DND-41 (cell line): ENCODE data around the gene DSCAML1.

Experiments used
- ATAC-seq: fragments of 200-7000 bp; cut with Tn5 transposase; 3 replicates; pipeline ENCODE4 v1.9.1; 2021; ENCODE audit warnings: low read depth; ENCODE audit not compliant: insufficient read depth
- DNase-seq: peaks from one replicate; pipeline ENCODE4 v3.0.0-alpha.2; 2020
- H2AFZ ChIP-seq: 2 replicates; pipeline ENCODE4 v1.6.0; 2012; ENCODE audit warnings: low read depth, low read length
- H3K27ac ChIP-seq: 2 replicates; pipeline ENCODE4 v1.5.1; 2012; ENCODE audit warnings: low read length, inconsistent platforms
- H3K27me3 ChIP-seq: fragments of 200-600 bp; sonication (generic); 2 replicates; pipeline ENCODE4 v1.6.0; 2012; ENCODE audit warnings: low read length, mild to moderate bottlenecking, inconsistent platforms; ENCODE audit not compliant: insufficient read depth, poor library complexity
- H3K36me3 ChIP-seq: 2 replicates; pipeline ENCODE4 v1.5.1; 2012; ENCODE audit warnings: low read length, inconsistent platforms; ENCODE audit not compliant: insufficient read depth
- H3K4me1 ChIP-seq: 2 replicates; pipeline ENCODE4 v1.5.1; 2012; ENCODE audit warnings: mild to moderate bottlenecking, low read length; ENCODE audit not compliant: insufficient read depth
- H3K4me2 ChIP-seq: 2 replicates; pipeline ENCODE4 v1.6.0; 2012; ENCODE audit warnings: mild to moderate bottlenecking, moderate library complexity, low read length, inconsistent platforms; ENCODE audit not compliant: insufficient read depth
- H3K4me3 ChIP-seq, 2 experiments: fragments of 200-600 bp in 1 of 2; shearing (Covaris generic) in 1 of 2; 2 replicates each; pipeline ENCODE4 v1.5.1; 2012 to 2016; ENCODE audit warnings: inconsistent platforms in 2 of 2, low read length in 2 of 2, mild to moderate bottlenecking in 2 of 2, low read depth in 1 of 2, moderate library complexity in 1 of 2
- H3K79me2 ChIP-seq: 2 replicates; pipeline ENCODE4 v1.6.0; 2012; ENCODE audit warnings: low read length, inconsistent platforms; ENCODE audit not compliant: insufficient read depth
- H3K9ac ChIP-seq: 2 replicates; pipeline ENCODE4 v1.6.0; 2012; ENCODE audit warnings: low read depth, mild to moderate bottlenecking, inconsistent platforms, low read length, moderate library complexity
- H3K9me3 ChIP-seq: 2 replicates; pipeline ENCODE4 v1.5.1; 2012; ENCODE audit warnings: low read length, moderate library complexity, mild to moderate bottlenecking, inconsistent platforms; ENCODE audit not compliant: insufficient read depth, severe bottlenecking
- H4K20me1 ChIP-seq: 2 replicates; pipeline ENCODE4 v1.6.0; 2012; ENCODE audit warnings: low read length; ENCODE audit not compliant: insufficient read depth
- EZH2 ChIP-seq: IDR thresholded peaks from 3 replicates; pipeline ENCODE4 v1.6.1; 2012; ENCODE audit warnings: borderline replicate concordance, low read depth, mild to moderate bottlenecking, moderate library complexity, low read length, inconsistent platforms; ENCODE audit not compliant: severe bottlenecking
- TF ChIP-seq, protein P1 (sequence below): IDR thresholded peaks from 2 replicates; pipeline ENCODE4 v1.5.1; 2012; ENCODE audit warnings: borderline replicate concordance, low read length, moderate library complexity, mild to moderate bottlenecking; ENCODE audit not compliant: poor library complexity, severe bottlenecking; ENCODE audit errors: extremely low read depth

The DSCAML1 gene

GRCh38 chr11:117544130-117544800 is 252.8 kb downstream of the DSCAML1 start:
- H3K79me2 ChIP-seq = no peaks in the 10 kb centered on the region
- no peaks in the 10 kb centered on the region for H3K4me1 ChIP-seq
- H3K36me3 ChIP-seq = no peaks in the 10 kb centered on the region
- H3K9ac ChIP-seq = no peak overlapping the region
- no peak overlapping the region for H3K27ac ChIP-seq
- no peaks in the 10 kb centered on the region for H3K27me3 ChIP-seq
- peaks cover 15% of the 10 kb centered on the region for H4K20me1 ChIP-seq
- TF ChIP-seq, protein P1, sequence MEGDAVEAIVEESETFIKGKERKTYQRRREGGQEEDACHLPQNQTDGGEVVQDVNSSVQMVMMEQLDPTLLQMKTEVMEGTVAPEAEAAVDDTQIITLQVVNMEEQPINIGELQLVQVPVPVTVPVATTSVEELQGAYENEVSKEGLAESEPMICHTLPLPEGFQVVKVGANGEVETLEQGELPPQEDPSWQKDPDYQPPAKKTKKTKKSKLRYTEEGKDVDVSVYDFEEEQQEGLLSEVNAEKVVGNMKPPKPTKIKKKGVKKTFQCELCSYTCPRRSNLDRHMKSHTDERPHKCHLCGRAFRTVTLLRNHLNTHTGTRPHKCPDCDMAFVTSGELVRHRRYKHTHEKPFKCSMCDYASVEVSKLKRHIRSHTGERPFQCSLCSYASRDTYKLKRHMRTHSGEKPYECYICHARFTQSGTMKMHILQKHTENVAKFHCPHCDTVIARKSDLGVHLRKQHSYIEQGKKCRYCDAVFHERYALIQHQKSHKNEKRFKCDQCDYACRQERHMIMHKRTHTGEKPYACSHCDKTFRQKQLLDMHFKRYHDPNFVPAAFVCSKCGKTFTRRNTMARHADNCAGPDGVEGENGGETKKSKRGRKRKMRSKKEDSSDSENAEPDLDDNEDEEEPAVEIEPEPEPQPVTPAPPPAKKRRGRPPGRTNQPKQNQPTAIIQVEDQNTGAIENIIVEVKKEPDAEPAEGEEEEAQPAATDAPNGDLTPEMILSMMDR = no peak
- TF ChIP-seq EZH2 = no peak
- DNase-seq (no peak), ATAC-seq (no peak)
- H2AFZ ChIP-seq = no peak overlapping the region
- H3K9me3 ChIP-seq = no peaks in the 10 kb centered on the region
- H3K4me3 ChIP-seq = no peak overlapping the region
- no peak overlapping the region for H3K4me2 ChIP-seq

DNA sequence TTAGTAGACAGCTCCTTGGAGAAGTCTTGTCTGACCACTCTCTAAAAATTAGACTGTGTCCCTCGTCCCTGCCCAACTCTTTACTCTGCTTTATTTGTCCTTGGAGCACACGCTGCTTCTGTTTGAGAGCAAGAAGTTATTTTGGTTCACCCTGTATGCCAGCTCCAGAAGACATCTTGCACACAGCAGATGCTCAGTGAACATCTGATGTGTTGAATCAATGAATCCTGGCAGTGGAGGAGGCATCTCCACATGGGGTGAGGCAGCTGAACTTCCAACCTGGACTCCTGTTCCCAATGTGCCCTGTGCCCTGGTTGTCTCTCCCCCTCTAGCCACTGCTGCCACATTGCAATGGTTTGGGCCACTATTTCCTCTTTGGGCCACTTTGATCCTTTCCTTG is 255.8 kb downstream of the DSCAML1 start:
- ATAC-seq = no peak
- no peaks in the 10 kb centered on the region for H3K79me2 ChIP-seq
- H3K9me3 ChIP-seq = no peaks in the 10 kb centered on the region
- H3K4me3 ChIP-seq = no peak overlapping the region
- H2AFZ ChIP-seq = no peak overlapping the region
- H3K4me2 ChIP-seq = no peak overlapping the region
- no peaks in the 10 kb centered on the region for H3K36me3 ChIP-seq
- no peak overlapping the region for H3K9ac ChIP-seq
- peaks cover 11% of the 10 kb centered on the region for H4K20me1 ChIP-seq
- no peaks in the 10 kb centered on the region for H3K4me1 ChIP-seq
- H3K27ac ChIP-seq = no peak overlapping the region
- H3K27me3 ChIP-seq = no peaks in the 10 kb centered on the region
- DNase-seq = no peak
- TF ChIP-seq, protein P1 = no peak
- no peak for TF ChIP-seq EZH2

DNA sequence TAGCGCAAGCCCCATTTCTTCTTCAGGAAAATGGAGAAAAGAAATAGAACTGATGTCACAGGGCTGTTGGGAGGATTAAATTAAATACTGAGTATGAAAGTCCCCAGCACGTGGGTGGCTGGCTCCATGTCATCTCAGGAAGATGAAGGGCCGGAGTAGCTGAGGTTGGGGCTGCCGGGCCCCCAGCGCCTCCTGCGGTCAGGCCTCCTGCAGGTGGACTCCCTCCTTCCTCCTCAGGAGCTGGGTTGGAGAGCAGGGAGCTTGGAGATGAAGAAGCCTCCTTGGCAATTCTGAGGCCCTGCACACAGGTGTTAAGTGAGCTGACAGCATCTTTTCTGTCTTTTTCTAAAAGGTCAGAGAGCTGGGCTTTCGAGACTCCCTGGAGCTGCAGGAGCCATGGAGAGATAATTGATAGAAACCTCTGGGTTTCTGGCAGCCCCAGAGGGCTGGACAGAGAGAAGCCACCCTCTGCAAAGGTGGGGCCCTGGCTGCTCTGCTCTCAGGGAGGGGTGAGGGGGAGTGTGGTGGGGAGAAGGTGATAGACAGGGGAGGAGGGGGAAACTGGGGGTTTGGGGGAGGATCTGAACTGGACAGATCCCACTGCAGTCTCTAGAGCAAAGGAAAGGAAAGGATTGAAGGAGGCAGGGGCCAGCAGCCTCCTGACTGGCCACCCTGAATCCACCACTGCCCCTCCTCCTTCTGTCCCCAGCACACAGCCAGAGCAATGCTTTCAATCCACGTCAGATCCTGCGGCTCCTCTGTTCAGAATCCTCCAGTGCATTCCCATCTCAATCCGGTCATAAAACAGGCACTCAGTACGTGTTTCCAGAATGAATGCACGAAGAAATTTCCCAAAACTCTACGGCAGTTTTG is 258.5 kb downstream of the DSCAML1 start:
- no peak for ATAC-seq
- Histone ChIP-seq H3K9ac (no peak overlapping the region), H3K4me1 (no peaks in the 10 kb centered on the region), H3K4me2 (no peak overlapping the region), H3K27ac (no peak overlapping the region), H3K27me3 (no peaks in the 10 kb centered on the region), H2AFZ (no peak overlapping the region), H3K4me3 (no peak overlapping the region), H4K20me1 (peaks cover 13% of the 10 kb centered on the region), H3K36me3 (no peaks in the 10 kb centered on the region), H3K79me2 (no peaks in the 10 kb centered on the region), H3K9me3 (no peaks in the 10 kb centered on the region)
- TF ChIP-seq EZH2 = no peak
- TF ChIP-seq, protein P1 = no peak
- DNase-seq = no peak
